ENCODE results near the gene S100A1. TPM values are rescaled to one million over a fixed set of nuclear protein-coding genes. Genes with fewer than 3 reads are reported as not detected.

S100A1 gene
- total and polyA plus RNA-seq, 2 of the 13 experiments (the other 11 are each of a cell fraction or from before 2014, with no cell fraction given), result 120 to 251 TPM

- TF ChIP-seq ZNF691 (CRISPR knock-in tag; IDR thresholded peaks at IDR 0.05; ENCODE audit: borderline replicate concordance, low read depth) (peak; percentile 57; the same call in 1 of the 2 replicates), ZNF556 (CRISPR knock-in tag; IDR thresholded peaks at IDR 0.05; ENCODE audit: borderline replicate concordance) (0 out of 2 replicates have a peak, but pooled peaks have one; percentile 36), SNRNP70 (IDR thresholded peaks at IDR 0.05; ENCODE audit: low read depth, low read length) (no peak), ZNF709 (CRISPR knock-in tag; IDR thresholded peaks at IDR 0.05) (no peak), PAXIP1 (CRISPR knock-in tag; conservative IDR thresholded peaks at IDR 0.05) (peak; percentile 34; the same call in 1 of the 2 replicates), DZIP1 (CRISPR knock-in tag; IDR thresholded peaks at IDR 0.05) (0 out of 2 replicates have a peak, but pooled peaks have one; percentile 54), GATAD2A (CRISPR knock-in tag; IDR thresholded peaks at IDR 0.05) (0 out of 2 replicates have a peak, but pooled peaks have one; percentile 20), ZNF616 (CRISPR knock-in tag; IDR thresholded peaks at IDR 0.05; ENCODE audit: low read depth) (no peak), NONO (IDR thresholded peaks at IDR 0.05) (no peak), NONO (CRISPR knock-in tag; conservative IDR thresholded peaks at IDR 0.05) (no peak), PAX8 (CRISPR knock-in tag; IDR thresholded peaks at IDR 0.05; ENCODE audit: borderline replicate concordance) (no peak), HNF1B (CRISPR knock-in tag; IDR thresholded peaks at IDR 0.05) (0 out of 2 replicates have a peak, but pooled peaks have one; percentile 55), ZBTB2 (CRISPR knock-in tag; IDR thresholded peaks at IDR 0.05; ENCODE audit: low read depth) (no peak), MEIS2 (CRISPR knock-in tag; IDR thresholded peaks at IDR 0.05) (no peak), MXD1 (CRISPR knock-in tag; IDR thresholded peaks at IDR 0.05) (peak; percentile 29; the same call in 1 of the 2 replicates), RXRB (CRISPR knock-in tag; IDR thresholded peaks at IDR 0.05; ENCODE audit: borderline replicate concordance) (peak; percentile 37; the same call in 1 of the 2 replicates), BHLHE40 (IDR thresholded peaks at IDR 0.05; ENCODE audit: low read length) (peak; percentile 37; the same call in 1 of the 2 replicates)
Observed at GRCh38 chr1:153616144-153616916, 11.9 kb upstream of the S100A1 start, which contains the start of gene S100A14 (continued).
